K562 (cell line): ENCODE measurements around the gene PLOD1. TPM values are rescaled to one million over a fixed set of nuclear protein-coding genes. Genes with fewer than 3 reads are reported as not detected.
A peak's percentile ranks its signal among the peaks of the same experiment; 100 is the strongest.

ENCODE experiments used
- ARID2 ChIP-seq: fragments of 450-650 bp; IDR thresholded peaks from 2 replicates; pipeline ENCODE4 v1.6.1; 2017; ENCODE audit warnings: antibody characterized with exemption, mild to moderate bottlenecking
- ARNT ChIP-seq, 2 experiments: fragments of 450-650 bp; IDR thresholded peaks; 2 replicates each; pipeline ENCODE4 v1.6.1; 2016; ENCODE audit warnings: mild to moderate bottlenecking in 1 of 2
- ATF7 ChIP-seq: fragments of 450-650 bp; IDR thresholded peaks from 2 replicates; pipeline ENCODE4 v1.7.1; 2014; ENCODE audit warnings: mild to moderate bottlenecking, moderate library complexity
- C11orf30 ChIP-seq: fragments of 450-650 bp; IDR thresholded peaks from 2 replicates; pipeline ENCODE4 v1.6.1; 2016; ENCODE audit warnings: low read depth, mild to moderate bottlenecking
- FOXK2 ChIP-seq, 2 experiments: fragments of 450-650 bp; IDR thresholded peaks in 1 of 2; conservative IDR thresholded peaks in 1 of 2; 2 replicates each; pipeline ENCODE4 v1.6.1; 2016; ENCODE audit warnings: low read depth in 2 of 2, mild to moderate bottlenecking in 1 of 2
- FOXM1 ChIP-seq, 2 experiments: fragments of 450-650 bp in 1 of 2; sonication (generic) in 1 of 2; formaldehyde crosslinking in 1 of 2; IDR thresholded peaks; 2 replicates each; pipeline versions ENCODE4 v1.6.1 to v1.9.0; 2017 to 2022; ENCODE audit warnings: low read depth in 2 of 2, mild to moderate bottlenecking in 2 of 2, missing genetic modification reagents in 1 of 2, moderate library complexity in 1 of 2
- HMG20B ChIP-seq: fragments of 250-450 bp; sonication (Bioruptor Pico); IDR thresholded peaks from 2 replicates; pipeline ENCODE4 v1.5.0; 2021; ENCODE audit warnings: mild to moderate bottlenecking
- MBD2 ChIP-seq: sonication (generic); IDR thresholded peaks from 2 replicates; pipeline ENCODE4 v1.6.1; 2016; ENCODE audit warnings: low read depth, borderline replicate concordance
- MEIS2 ChIP-seq: fragments of 450-650 bp; IDR thresholded peaks from 2 replicates; pipeline ENCODE4 v1.6.1; 2014; ENCODE audit warnings: mild to moderate bottlenecking; ENCODE audit not compliant: partially characterized antibody
- MTA3 ChIP-seq: fragments of 450-650 bp; formaldehyde crosslinking; IDR thresholded peaks from 2 replicates; pipeline ENCODE4 v1.6.1; 2017; ENCODE audit warnings: mild to moderate bottlenecking, borderline replicate concordance
- NUFIP1 ChIP-seq: fragments of 450-650 bp; IDR thresholded peaks from 2 replicates; pipeline ENCODE4 v1.6.1; 2018; ENCODE audit not compliant: partially characterized antibody
- SAP30 ChIP-seq: fragments of 200-600 bp; sonication (generic); IDR thresholded peaks from 2 replicates; pipeline ENCODE4 v1.6.1; 2012; ENCODE audit warnings: borderline replicate concordance, low read depth, mild to moderate bottlenecking, moderate library complexity, low read length, control low read depth, inconsistent platforms; ENCODE audit not compliant: insufficient read depth, poor library complexity, severe bottlenecking
- SLC30A9 ChIP-seq: fragments of 250-450 bp; sonication (Bioruptor Pico); IDR thresholded peaks from 2 replicates; pipeline ENCODE4 v1.8.0; 2022; ENCODE audit warnings: mild to moderate bottlenecking, moderate library complexity
- TAF1 ChIP-seq: IDR thresholded peaks from 2 replicates; pipeline ENCODE4 v1.6.1; 2011; ENCODE audit warnings: mild to moderate bottlenecking, low read length, moderate library complexity; ENCODE audit not compliant: insufficient read depth, control insufficient read depth, severe bottlenecking; ENCODE audit errors: extremely low read depth
- ZNF24 ChIP-seq: fragments of 450-650 bp; IDR thresholded peaks from 2 replicates; pipeline ENCODE4 v1.6.1; 2016
- polyA plus RNA-seq, 8 experiments: library from polyadenylated mRNA; depleted of rRNA in 4 of 8; stranded (reverse) in 5 of 8; unstranded in 3 of 8; fragments of >200 nt; fragmentation: Nextera tagmentation in 2 of 8; fragmentation: Illumina TruSeq in 1 of 8; extraction: Ambion mirVana in 2 of 8; extraction: Trizol in 1 of 8; gene quantifications; 2 replicates each; pipeline versions ENCODE4 v1.2.1 to v1.2.3, GENCODE V29; 2011 to 2014; ENCODE audit warnings: inconsistent platforms in 1 of 8, missing spikeins in 1 of 8
- total RNA-seq, 7 experiments: library from RNA; depleted of rRNA in 6 of 7; stranded (reverse); fragments of >200 nt in 6 of 7; fragmentation: Illumina TruSeq in 2 of 7; extraction: Trizol in 2 of 7; gene quantifications; 2 replicates each; pipeline versions ENCODE4 v1.2.1 to v1.2.3, GENCODE V29; 2011 to 2021; ENCODE audit warnings: low replicate concordance in 1 of 7
- TF ChIP-seq, protein P1 (sequence below): sonication (generic); formaldehyde crosslinking; IDR thresholded peaks from 2 replicates; pipeline ENCODE4 v1.8.0; 2023; ENCODE audit warnings: mild to moderate bottlenecking, missing genetic modification reagents
- TF ChIP-seq, protein P2 (sequence below): fragments of 450-650 bp; formaldehyde crosslinking; IDR thresholded peaks from 2 replicates; pipeline ENCODE4 v1.4.0; 2022; ENCODE audit warnings: mild to moderate bottlenecking, moderate library complexity
- TF ChIP-seq, protein P3 (sequence below): sonication (generic); formaldehyde crosslinking; IDR thresholded peaks from 2 replicates; pipeline ENCODE4 v1.4.0; 2020; ENCODE audit warnings: mild to moderate bottlenecking, missing genetic modification reagents
- TF ChIP-seq, protein P4 (sequence below): fragments of 200-800 bp; sonication (Bioruptor generic); IDR thresholded peaks from 2 replicates; pipeline ENCODE4 v1.6.1; 2017; ENCODE audit warnings: missing genetic modification characterization, missing compliant biosample characterization

Gene PLOD1
- total and polyA plus RNA-seq, 9 of the 15 experiments (the other 6 are each of a cell fraction or from before 2014, with no cell fraction given): 16.6 to 90.8 (median 52.7) TPM

DNA sequence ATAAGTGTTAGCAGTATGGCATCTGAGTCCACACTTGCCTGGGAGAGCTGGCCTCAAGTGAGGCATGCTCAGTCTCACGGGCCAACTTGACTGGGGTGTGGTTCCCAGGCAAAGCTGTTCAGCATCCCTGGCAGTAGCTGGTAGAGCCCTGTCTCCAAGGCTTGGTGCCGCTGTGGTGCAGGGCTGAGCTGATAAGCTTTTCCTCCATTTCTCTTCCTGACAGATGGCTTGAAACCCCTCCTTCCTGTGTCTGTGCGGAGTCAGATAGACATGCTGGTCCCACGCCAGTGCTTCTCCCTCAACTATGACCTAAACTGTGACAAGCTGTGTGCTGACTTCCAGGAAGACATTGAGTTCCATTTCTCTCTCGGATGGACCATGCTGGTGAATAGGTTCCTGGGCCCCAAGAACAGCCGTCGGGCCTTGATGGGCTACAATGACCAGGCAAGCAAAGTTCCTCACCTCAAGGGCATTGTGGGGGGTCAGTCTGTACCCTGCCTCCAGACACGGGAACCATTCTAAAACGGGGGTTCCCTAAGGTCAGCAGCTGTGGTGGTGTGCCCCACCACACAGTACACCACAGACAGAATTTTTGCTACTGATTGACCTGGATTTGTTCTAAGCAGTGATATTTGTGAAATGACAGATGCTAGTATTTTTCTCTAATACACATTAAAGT is 71.1 kb downstream of the PLOD1 start (continued):
- TF ChIP-seq, protein P1, sequence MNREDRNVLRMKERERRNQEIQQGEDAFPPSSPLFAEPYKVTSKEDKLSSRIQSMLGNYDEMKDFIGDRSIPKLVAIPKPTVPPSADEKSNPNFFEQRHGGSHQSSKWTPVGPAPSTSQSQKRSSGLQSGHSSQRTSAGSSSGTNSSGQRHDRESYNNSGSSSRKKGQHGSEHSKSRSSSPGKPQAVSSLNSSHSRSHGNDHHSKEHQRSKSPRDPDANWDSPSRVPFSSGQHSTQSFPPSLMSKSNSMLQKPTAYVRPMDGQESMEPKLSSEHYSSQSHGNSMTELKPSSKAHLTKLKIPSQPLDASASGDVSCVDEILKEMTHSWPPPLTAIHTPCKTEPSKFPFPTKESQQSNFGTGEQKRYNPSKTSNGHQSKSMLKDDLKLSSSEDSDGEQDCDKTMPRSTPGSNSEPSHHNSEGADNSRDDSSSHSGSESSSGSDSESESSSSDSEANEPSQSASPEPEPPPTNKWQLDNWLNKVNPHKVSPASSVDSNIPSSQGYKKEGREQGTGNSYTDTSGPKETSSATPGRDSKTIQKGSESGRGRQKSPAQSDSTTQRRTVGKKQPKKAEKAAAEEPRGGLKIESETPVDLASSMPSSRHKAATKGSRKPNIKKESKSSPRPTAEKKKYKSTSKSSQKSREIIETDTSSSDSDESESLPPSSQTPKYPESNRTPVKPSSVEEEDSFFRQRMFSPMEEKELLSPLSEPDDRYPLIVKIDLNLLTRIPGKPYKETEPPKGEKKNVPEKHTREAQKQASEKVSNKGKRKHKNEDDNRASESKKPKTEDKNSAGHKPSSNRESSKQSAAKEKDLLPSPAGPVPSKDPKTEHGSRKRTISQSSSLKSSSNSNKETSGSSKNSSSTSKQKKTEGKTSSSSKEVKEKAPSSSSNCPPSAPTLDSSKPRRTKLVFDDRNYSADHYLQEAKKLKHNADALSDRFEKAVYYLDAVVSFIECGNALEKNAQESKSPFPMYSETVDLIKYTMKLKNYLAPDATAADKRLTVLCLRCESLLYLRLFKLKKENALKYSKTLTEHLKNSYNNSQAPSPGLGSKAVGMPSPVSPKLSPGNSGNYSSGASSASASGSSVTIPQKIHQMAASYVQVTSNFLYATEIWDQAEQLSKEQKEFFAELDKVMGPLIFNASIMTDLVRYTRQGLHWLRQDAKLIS: no peak
- TF ChIP-seq ATF7 (peak; percentile 73; the same call in 1 of the 2 replicates), ARNT (IDR thresholded peaks at IDR 0.05) (peak; percentile 49 to 78; a peak in 3 of 4 replicates), FOXM1 (IDR thresholded peaks at IDR 0.05; ENCODE audit: low read depth) (peak; percentile 65; the same call in 1 of the 2 replicates), FOXM1 (CRISPR knock-in tag; IDR thresholded peaks at IDR 0.05; ENCODE audit: low read depth) (no peak), NUFIP1 (peak; percentile 43), SAP30 (no peak), MBD2 (no peak), ZNF24 (peak; percentile 35; the same call in 1 of the 2 replicates), HMG20B (no peak), SLC30A9 (CRISPR knock-in tag) (no peak), MEIS2 (peak; percentile 100), MTA3 (peak; percentile 82; the same call in 1 of the 2 replicates), C11orf30 (no peak), TAF1 (peak; percentile 52), ARID2 (0 out of 2 replicates have a peak, but pooled peaks have one; percentile 6), FOXK2 (conservative IDR thresholded peaks at IDR 0.05 in 1 of 2, IDR thresholded peaks at IDR 0.05 in 1 of 2; ENCODE audit: low read depth in 2 of 2) (peak; percentile 50 to 53; a peak in 3 of 4 replicates)
- TF ChIP-seq, protein P2, sequence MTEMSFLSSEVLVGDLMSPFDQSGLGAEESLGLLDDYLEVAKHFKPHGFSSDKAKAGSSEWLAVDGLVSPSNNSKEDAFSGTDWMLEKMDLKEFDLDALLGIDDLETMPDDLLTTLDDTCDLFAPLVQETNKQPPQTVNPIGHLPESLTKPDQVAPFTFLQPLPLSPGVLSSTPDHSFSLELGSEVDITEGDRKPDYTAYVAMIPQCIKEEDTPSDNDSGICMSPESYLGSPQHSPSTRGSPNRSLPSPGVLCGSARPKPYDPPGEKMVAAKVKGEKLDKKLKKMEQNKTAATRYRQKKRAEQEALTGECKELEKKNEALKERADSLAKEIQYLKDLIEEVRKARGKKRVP (CRISPR knock-in tag): no peak
- TF ChIP-seq, protein P3, sequence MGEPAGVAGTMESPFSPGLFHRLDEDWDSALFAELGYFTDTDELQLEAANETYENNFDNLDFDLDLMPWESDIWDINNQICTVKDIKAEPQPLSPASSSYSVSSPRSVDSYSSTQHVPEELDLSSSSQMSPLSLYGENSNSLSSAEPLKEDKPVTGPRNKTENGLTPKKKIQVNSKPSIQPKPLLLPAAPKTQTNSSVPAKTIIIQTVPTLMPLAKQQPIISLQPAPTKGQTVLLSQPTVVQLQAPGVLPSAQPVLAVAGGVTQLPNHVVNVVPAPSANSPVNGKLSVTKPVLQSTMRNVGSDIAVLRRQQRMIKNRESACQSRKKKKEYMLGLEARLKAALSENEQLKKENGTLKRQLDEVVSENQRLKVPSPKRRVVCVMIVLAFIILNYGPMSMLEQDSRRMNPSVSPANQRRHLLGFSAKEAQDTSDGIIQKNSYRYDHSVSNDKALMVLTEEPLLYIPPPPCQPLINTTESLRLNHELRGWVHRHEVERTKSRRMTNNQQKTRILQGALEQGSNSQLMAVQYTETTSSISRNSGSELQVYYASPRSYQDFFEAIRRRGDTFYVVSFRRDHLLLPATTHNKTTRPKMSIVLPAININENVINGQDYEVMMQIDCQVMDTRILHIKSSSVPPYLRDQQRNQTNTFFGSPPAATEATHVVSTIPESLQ (CRISPR knock-in tag): no peak
- TF ChIP-seq, protein P4, sequence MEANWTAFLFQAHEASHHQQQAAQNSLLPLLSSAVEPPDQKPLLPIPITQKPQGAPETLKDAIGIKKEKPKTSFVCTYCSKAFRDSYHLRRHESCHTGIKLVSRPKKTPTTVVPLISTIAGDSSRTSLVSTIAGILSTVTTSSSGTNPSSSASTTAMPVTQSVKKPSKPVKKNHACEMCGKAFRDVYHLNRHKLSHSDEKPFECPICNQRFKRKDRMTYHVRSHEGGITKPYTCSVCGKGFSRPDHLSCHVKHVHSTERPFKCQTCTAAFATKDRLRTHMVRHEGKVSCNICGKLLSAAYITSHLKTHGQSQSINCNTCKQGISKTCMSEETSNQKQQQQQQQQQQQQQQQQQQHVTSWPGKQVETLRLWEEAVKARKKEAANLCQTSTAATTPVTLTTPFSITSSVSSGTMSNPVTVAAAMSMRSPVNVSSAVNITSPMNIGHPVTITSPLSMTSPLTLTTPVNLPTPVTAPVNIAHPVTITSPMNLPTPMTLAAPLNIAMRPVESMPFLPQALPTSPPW (CRISPR knock-in tag): peak; percentile 56; the same call in 1 of the 2 replicates
